22Rv1 (cell line): Measurements from ENCODE around the gene C1QL4.
A peak's percentile ranks its signal among the peaks of the same experiment; 100 is the strongest.

Experiments used
- H3K27ac ChIP-seq: fragments of 450-650 bp; 2 replicates; pipeline ENCODE4 v1.5.1; 2017
- ZFX ChIP-seq: fragments of 450-650 bp; IDR thresholded peaks from 2 replicates; pipeline ENCODE4 v1.6.1; 2017; ENCODE audit warnings: antibody characterized with exemption, borderline replicate concordance
- TF ChIP-seq, protein P1 (sequence below): fragments of 450-650 bp; IDR thresholded peaks from 2 replicates; pipeline ENCODE4 v1.5.1; 2017; ENCODE audit warnings: mild to moderate bottlenecking

Gene C1QL4

GRCh38 chr12:49342914-49343731, 6.1 kb upstream of the C1QL4 start:
- TF ChIP-seq, protein P1, sequence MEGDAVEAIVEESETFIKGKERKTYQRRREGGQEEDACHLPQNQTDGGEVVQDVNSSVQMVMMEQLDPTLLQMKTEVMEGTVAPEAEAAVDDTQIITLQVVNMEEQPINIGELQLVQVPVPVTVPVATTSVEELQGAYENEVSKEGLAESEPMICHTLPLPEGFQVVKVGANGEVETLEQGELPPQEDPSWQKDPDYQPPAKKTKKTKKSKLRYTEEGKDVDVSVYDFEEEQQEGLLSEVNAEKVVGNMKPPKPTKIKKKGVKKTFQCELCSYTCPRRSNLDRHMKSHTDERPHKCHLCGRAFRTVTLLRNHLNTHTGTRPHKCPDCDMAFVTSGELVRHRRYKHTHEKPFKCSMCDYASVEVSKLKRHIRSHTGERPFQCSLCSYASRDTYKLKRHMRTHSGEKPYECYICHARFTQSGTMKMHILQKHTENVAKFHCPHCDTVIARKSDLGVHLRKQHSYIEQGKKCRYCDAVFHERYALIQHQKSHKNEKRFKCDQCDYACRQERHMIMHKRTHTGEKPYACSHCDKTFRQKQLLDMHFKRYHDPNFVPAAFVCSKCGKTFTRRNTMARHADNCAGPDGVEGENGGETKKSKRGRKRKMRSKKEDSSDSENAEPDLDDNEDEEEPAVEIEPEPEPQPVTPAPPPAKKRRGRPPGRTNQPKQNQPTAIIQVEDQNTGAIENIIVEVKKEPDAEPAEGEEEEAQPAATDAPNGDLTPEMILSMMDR = no peak
- TF ChIP-seq ZFX = no peak
- peak overlapping the region; percentile 95; the same call in 1 of the 2 replicates for H3K27ac ChIP-seq

DNA sequence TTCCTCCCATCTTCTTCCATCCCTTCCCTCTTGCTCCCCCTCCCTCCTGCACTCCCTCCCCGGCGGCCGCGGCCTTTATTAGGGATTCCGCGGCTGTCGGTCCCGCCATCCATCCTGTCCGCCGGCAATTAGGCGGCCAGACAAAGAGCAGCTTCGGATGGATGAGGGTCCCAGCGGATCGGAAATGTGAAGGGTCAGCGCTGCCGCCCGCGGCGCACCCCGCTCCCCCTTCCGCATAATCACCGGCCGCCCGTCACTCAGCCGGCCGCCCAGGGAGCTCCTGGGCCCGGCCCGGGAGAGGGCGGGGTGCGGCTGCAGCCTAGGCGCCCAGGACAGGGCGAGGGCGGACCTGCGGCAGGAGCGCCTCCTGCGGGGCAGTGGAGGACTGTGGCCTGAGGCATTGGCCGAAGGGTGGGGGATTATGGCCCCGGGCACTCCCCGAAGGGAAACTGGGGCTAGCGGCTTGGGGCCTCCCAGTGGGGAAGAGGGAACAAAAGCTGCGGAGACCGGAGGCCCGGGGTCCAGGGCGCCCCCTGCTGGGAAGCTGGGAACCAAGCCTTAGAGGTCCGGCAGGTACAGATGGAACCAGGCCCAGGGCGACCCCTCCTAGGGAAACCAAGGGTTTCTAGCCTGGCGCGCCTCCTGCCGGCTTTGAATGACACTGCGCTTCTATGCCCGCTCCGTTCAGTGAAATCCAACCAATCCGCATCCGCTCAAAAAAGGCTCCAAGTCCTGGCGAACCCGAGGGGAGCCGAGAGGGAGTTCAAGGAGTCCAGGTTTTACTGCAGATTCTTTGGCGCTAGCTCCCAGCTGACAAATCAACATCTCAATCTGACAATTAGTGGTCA, 5.3 kb upstream of the C1QL4 start:
- no peak overlapping the region for H3K27ac ChIP-seq
- TF ChIP-seq, protein P1 = peak; percentile 100
- TF ChIP-seq ZFX = no peak

DNA sequence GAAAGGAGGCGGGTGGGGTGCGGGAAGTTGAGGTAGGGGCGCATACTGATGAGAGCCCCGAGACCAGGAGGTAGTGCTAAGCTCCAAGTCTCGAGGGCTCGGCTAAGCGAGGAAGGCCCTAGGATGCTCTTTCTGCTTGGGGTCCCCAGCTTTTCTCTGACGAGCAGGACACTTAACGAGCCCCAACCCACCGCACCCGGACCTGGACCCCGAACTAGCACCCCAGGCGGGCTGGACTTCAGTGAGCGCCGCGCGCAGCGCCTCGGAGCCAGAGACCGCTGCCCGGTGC, 4.7 kb upstream of the C1QL4 start:
- no peak overlapping the region for H3K27ac ChIP-seq
- no peak for TF ChIP-seq ZFX
- TF ChIP-seq, protein P1 = no peak

- TF ChIP-seq, protein P1 = no peak
- no peak for TF ChIP-seq ZFX
- 0 out of 2 replicates have a peak overlapping the region, but pooled peaks have one; percentile 25 for H3K27ac ChIP-seq
Measured at GRCh38 chr12:49340971-49341776, 4.2 kb upstream of the C1QL4 start.

DNA sequence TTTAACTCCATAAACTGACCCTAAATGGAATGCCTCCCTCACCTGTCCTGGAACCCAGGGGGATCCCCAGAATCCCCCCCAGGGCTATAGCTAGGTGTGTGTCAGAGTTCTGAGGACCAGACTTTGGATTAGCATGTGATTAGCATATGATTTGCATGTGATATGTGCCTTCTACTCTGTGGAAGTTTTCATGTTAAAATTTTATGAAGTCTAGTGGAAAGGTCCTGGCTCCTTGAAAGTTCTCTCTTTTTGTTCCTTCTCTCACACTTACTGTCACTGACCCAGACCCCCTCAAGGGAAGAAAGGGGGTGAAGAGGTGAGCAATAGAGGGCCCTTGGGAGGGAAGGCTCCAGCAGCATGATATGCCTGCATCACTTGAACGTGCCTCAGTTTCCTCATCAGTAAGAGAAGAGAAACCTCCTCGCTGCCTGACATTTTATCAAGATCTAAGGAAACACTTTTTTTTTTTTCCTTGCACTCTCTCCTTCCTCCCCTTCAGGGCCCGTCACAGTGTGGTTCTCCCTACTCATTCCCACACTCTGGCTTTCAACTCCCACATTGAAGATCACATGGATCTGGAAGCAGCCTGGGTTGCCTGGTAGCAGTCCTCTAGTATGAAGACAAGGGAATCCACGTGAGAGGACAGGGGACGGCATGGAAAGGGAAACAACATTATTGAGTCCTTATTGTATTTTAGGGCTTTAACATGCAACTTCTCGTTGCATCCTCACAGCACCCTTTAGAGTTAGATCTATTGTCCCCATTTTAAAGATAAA, 3.3 kb upstream of the C1QL4 start:
- H3K27ac ChIP-seq = peak overlapping the region; percentile 25; the same call in 1 of the 2 replicates
- TF ChIP-seq, protein P1 = no peak
- no peak for TF ChIP-seq ZFX

- TF ChIP-seq, protein P1 = no peak
- TF ChIP-seq ZFX = no peak
- H3K27ac ChIP-seq = peak overlapping the region; percentile 19; the same call in 1 of the 2 replicates
Measured at GRCh38 chr12:49339464-49339861, 2.5 kb upstream of the C1QL4 start.
